K562 (cell line): ENCODE measurements around the gene FAM78A. TPM values are rescaled to one million over a fixed set of nuclear protein-coding genes. Genes with fewer than 3 reads are reported as not detected.

Experiments
- ATAC-seq: fragments of 200-7000 bp; cut with Tn5 transposase; 3 replicates; pipeline ENCODE4 v1.9.1; 2020; ENCODE audit warnings: moderate library complexity
- BruUV-seq: library from RNA; stranded (reverse); fragments of 400-500 nt; replicated peaks from 2 replicates; lab custom pipeline; 2021; lab: Mats Ljungman, UMichigan
- CTCF ChIA-PET: fragments of 300-600 bp; formaldehyde crosslinking; extraction: SDS; loops from one replicate; lab custom pipeline; 2021; ENCODE audit warnings: low intra/inter-chr PET ratio; lab: Yijun Ruan, JAX
- POLR2A ChIA-PET: fragments of 300-600, 350-650 bp; sonication (Branson Sonifier 250); formaldehyde crosslinking; extraction: SDS; loops from one replicate; lab custom pipeline; 2021; ENCODE audit warnings: antibody characterized with exemption, inconsistent platforms; lab: Yijun Ruan, JAX
- DNase-seq, 4 experiments: peaks; one replicate each; pipeline versions ENCODE4 v3.0.0 to v3.0.0-alpha.2; 2011 to 2018; ENCODE audit warnings: low spot score in 3 of 4, mixed read lengths in 3 of 4; ENCODE audit errors: extremely low read depth in 1 of 4
- FAIRE-seq: peaks from 2 replicates; lab custom pipeline; 2011; peaks lifted over from hg19 to GRCh38; lab: Jason Lieb, UNC
- H2AFZ ChIP-seq: 2 replicates; pipeline ENCODE4 v1.6.0; 2011; ENCODE audit warnings: low read depth, low read length, control low read depth, inconsistent platforms
- H3K27ac ChIP-seq: fragments of 200-600 bp; 3 replicates; pipeline ENCODE4 v1.8.0; 2011; ENCODE audit warnings: low read depth, mild to moderate bottlenecking, control low read depth, inconsistent platforms, low read length, moderate library complexity, mixed read lengths; ENCODE audit errors: extremely low read depth
- H3K27me3 ChIP-seq, 2 experiments: fragments of 300-600 bp in 1 of 2; 2 replicates in 1 of 2; 3 replicates in 1 of 2; pipeline versions ENCODE4 v1.6.0 to v1.8.0; 2011; ENCODE audit warnings: inconsistent platforms in 2 of 2, low read length in 2 of 2, mild to moderate bottlenecking in 1 of 2, mixed read lengths in 1 of 2, moderate library complexity in 1 of 2; ENCODE audit not compliant: control insufficient read depth in 2 of 2, insufficient read depth in 2 of 2
- H3K36me3 ChIP-seq: fragments of 300-600 bp; 3 replicates; pipeline ENCODE4 v1.8.0; 2011; ENCODE audit warnings: mild to moderate bottlenecking, low read length, inconsistent platforms; ENCODE audit not compliant: control insufficient read depth, insufficient read depth
- H3K4me1 ChIP-seq, 2 experiments: fragments of 200-600 bp in 1 of 2; replicated peaks in 1 of 2; 2 replicates in 1 of 2; 3 replicates in 1 of 2; pipeline versions ENCODE4 v1.5.1 to v1.8.0; 2011; ENCODE audit warnings: inconsistent platforms in 2 of 2, low read length in 2 of 2, mild to moderate bottlenecking in 1 of 2, mixed read lengths in 1 of 2, moderate library complexity in 1 of 2; ENCODE audit not compliant: control insufficient read depth in 2 of 2, insufficient read depth in 2 of 2
- H3K4me2 ChIP-seq: 2 replicates; pipeline ENCODE4 v1.6.1; 2011; ENCODE audit warnings: low read length, control low read depth, inconsistent platforms, mixed read lengths; ENCODE audit not compliant: insufficient read depth
- H3K4me3 ChIP-seq: fragments of 200-600 bp; sonication (generic), shearing (Covaris generic); 2 replicates; pipeline ENCODE4 v1.5.1; 2016; ENCODE audit warnings: control low read depth, inconsistent platforms
- H3K79me2 ChIP-seq: fragments of 200-600 bp; 3 replicates; pipeline ENCODE4 v1.8.0; 2011; ENCODE audit warnings: low read length, inconsistent platforms; ENCODE audit not compliant: control insufficient read depth, insufficient read depth
- H3K9ac ChIP-seq, 2 experiments: 2 replicates each; pipeline versions ENCODE4 v1.6.0 to v1.6.1; 2011; ENCODE audit warnings: low read depth in 2 of 2, low read length in 2 of 2, control low read depth in 1 of 2, inconsistent platforms in 1 of 2, mild to moderate bottlenecking in 1 of 2, mixed read lengths in 1 of 2; ENCODE audit not compliant: insufficient read depth in 1 of 2
- H3K9me1 ChIP-seq: one replicate; pipeline ENCODE4 v1.6.0; 2011; ENCODE audit warnings: inconsistent platforms, mild to moderate bottlenecking, low read length, moderate library complexity; ENCODE audit not compliant: control insufficient read depth, insufficient read depth
- H3K9me3 ChIP-seq: replicated peaks from 2 replicates; pipeline ENCODE4 v1.5.1; 2011; ENCODE audit warnings: low read depth, low read length, inconsistent platforms; ENCODE audit not compliant: control insufficient read depth, insufficient read depth
- H4K20me1 ChIP-seq: replicated peaks from 2 replicates; pipeline ENCODE4 v1.6.1; 2011; ENCODE audit warnings: low read length, inconsistent platforms, mixed read lengths; ENCODE audit not compliant: control insufficient read depth, insufficient read depth
- CBFA2T2 ChIP-seq: fragments of 450-650 bp; conservative IDR thresholded peaks from 2 replicates; pipeline ENCODE4 v1.6.1; 2017; ENCODE audit warnings: mild to moderate bottlenecking
- CBFA2T3 ChIP-seq: fragments of 450-650 bp; IDR thresholded peaks from 2 replicates; pipeline ENCODE4 v1.6.1; 2017
- CREM ChIP-seq: IDR thresholded peaks from 2 replicates; pipeline ENCODE4 v1.6.1; 2014; ENCODE audit warnings: antibody characterized with exemption, low read depth
- GTF2E2 ChIP-seq: fragments of 200-800 bp; sonication (Bioruptor generic); IDR thresholded peaks from 2 replicates; pipeline ENCODE4 v1.6.1; 2016; ENCODE audit warnings: missing genetic modification characterization, missing compliant biosample characterization
- NCOA4 ChIP-seq: fragments of 450-650 bp; IDR thresholded peaks from 2 replicates; pipeline ENCODE4 v1.6.1; 2018; ENCODE audit warnings: mild to moderate bottlenecking; ENCODE audit not compliant: partially characterized antibody
- RFX7 ChIP-seq: fragments of 250-450 bp; sonication (Bioruptor Pico); IDR thresholded peaks from 2 replicates; pipeline ENCODE4 v1.5.1; 2021; ENCODE audit warnings: mild to moderate bottlenecking
- TAL1 ChIP-seq: fragments of 450-650 bp; IDR thresholded peaks from 2 replicates; pipeline ENCODE4 v1.6.1; 2016; ENCODE audit warnings: mild to moderate bottlenecking
- TCF3 ChIP-seq: sonication (generic); formaldehyde crosslinking; IDR thresholded peaks from 2 replicates; pipeline ENCODE4 v1.4.0; 2020; ENCODE audit warnings: mild to moderate bottlenecking, missing genetic modification reagents
- ZNF384 ChIP-seq: IDR thresholded peaks from 2 replicates; pipeline ENCODE4 v1.6.1; 2012; ENCODE audit warnings: low read depth, low read length, improper control_type of control experiment
- WGBS: fragments of 100-300 bp; shearing (Covaris generic); methylation state at CpG from one replicate; pipeline ENCODE4 v1.1.6; 2016; ENCODE audit warnings: low coverage, mixed read lengths; ENCODE audit not compliant: insufficient coverage; ENCODE audit errors: missing lambda C conversion rate; 5-methylcytosine and 5-hydroxymethylcytosine counted together
- in situ Hi-C: fragments of 300-500 bp; cut with MboI; formaldehyde crosslinking; loops from 4 replicates; pipeline ENCODE4 v1.15.0; 2018; ENCODE audit warnings: inconsistent platforms, mixed read lengths
- intact Hi-C: fragments of 100-400 bp; cut with micrococcal nuclease; formaldehyde crosslinking; loops from 2 replicates; pipeline ENCODE4 v1.14.2; 2022
- polyA plus RNA-seq, 8 experiments: library from polyadenylated mRNA; depleted of rRNA in 4 of 8; stranded (reverse) in 5 of 8; unstranded in 3 of 8; fragments of >200 nt; fragmentation: Nextera tagmentation in 2 of 8; fragmentation: Illumina TruSeq in 1 of 8; extraction: Ambion mirVana in 2 of 8; extraction: Trizol in 1 of 8; gene quantifications; 2 replicates each; pipeline versions ENCODE4 v1.2.1 to v1.2.3, GENCODE V29; 2011 to 2014; ENCODE audit warnings: inconsistent platforms in 1 of 8, missing spikeins in 1 of 8
- total RNA-seq, 7 experiments: library from RNA; depleted of rRNA in 6 of 7; stranded (reverse); fragments of >200 nt in 6 of 7; fragmentation: Illumina TruSeq in 2 of 7; extraction: Trizol in 2 of 7; gene quantifications; 2 replicates each; pipeline versions ENCODE4 v1.2.1 to v1.2.3, GENCODE V29; 2011 to 2021; ENCODE audit warnings: low replicate concordance in 1 of 7

Gene FAM78A
- total and polyA plus RNA-seq, 9 of the 15 experiments (the other 6 are each of a cell fraction or from before 2014, with no cell fraction given): 0.56 to 103 (median 55.2) TPM

DNA sequence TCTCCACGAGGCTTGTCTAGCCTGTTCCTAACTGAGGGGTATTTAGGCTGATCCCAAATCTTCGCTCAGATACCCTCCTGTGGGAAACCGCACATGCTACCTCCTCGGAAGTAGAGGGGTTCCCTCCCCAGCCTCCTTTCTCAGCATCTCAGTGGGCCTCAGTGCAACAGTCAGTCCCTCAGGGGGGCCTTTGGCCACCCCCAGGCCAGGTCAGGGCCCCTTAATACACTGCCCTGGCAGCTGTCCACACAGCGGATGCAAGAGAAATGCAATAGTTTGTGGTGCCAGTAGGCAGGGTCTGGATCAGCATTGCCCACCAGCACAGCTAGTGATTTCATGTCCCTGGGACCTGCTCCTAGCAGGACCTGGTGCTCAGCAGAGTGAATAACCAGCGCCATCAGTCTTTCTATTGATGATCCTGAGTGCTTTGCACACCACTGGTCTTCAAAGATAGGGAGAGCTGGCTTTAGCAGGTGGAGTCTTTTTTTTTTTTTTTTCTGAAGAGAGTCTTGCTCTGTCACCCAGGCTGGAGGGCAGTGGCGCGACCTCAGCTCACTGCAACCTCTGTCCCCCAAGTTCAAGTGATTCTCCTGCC is 20.7 kb upstream of the FAM78A start:
- peaks cover 15 to 46% of the 10 kb centered on the region in 2 experiments; a peak in 4 of 5 replicates for H3K4me1 ChIP-seq
- H4K20me1 ChIP-seq: no peaks in the 10 kb centered on the region
- 56% methylated on average over 6 of the region's 8 CpGs for WGBS
- 0 out of 2 replicates have a peak, but pooled peaks have one; percentile 31 for TF ChIP-seq TCF3
- TF ChIP-seq ZNF384: peak; percentile 81
- no peak for TF ChIP-seq GTF2E2 (tag)
- no peak for TF ChIP-seq NCOA4
- TF ChIP-seq CBFA2T3: peak; percentile 61; the same call in 1 of the 2 replicates
- peak; percentile 6; the same call in 1 of the 2 replicates for TF ChIP-seq TAL1
- no peak for TF ChIP-seq RFX7 (CRISPR knock-in tag)
- 0 out of 2 replicates have a peak, but pooled peaks have one; percentile 6 for TF ChIP-seq CBFA2T2
- no peak for TF ChIP-seq CREM
- no peaks in the 10 kb centered on the region for H3K36me3 ChIP-seq
- FAIRE-seq: peak; percentile 65
- no peaks in the 10 kb centered on the region for H3K79me2 ChIP-seq
- H3K9ac ChIP-seq: peak overlapping the region in 1 of 2 experiments; percentile 31; a peak in 1 of 4 replicates
- no TSS peak for BruUV-seq
- ATAC-seq: peak; percentile 55; the same call in 2 of the 3 replicates
- in situ Hi-C loops: no loop called here
- CTCF ChIA-PET: no interaction called here
- H2AFZ ChIP-seq: no peak overlapping the region
- intact Hi-C loops: no loop called here
- no peaks in the 10 kb centered on the region for H3K27me3 ChIP-seq
- peak in 2 of 4 experiments; percentile 40 to 46 for DNase-seq
- no peak overlapping the region; the same call in 1 of the 2 replicates for H3K4me2 ChIP-seq
- POLR2A ChIA-PET: interaction anchor here (0.6 to 2.5 kb wide), 6 partner anchors 8 to 44 kb away, joined by 3 to 14 read pairs (median 4); partner anchors contain the start of gene PLPP7
- H3K4me3 ChIP-seq: no peak overlapping the region
- H3K27ac ChIP-seq: no peak overlapping the region
- H3K9me1 ChIP-seq: peaks cover 4% of the 10 kb centered on the region
- no peaks in the 10 kb centered on the region for H3K9me3 ChIP-seq
